ENCODE measurements around the gene CEP83. TPM values are rescaled to one million over a fixed set of nuclear protein-coding genes. Genes with fewer than 3 reads are reported as not detected.

Gene CEP83
- total and polyA plus RNA-seq, 2 donors (not counting 1 experiment from before 2014, with no cell fraction given), result 7.8 to 13.5 TPM

DNA sequence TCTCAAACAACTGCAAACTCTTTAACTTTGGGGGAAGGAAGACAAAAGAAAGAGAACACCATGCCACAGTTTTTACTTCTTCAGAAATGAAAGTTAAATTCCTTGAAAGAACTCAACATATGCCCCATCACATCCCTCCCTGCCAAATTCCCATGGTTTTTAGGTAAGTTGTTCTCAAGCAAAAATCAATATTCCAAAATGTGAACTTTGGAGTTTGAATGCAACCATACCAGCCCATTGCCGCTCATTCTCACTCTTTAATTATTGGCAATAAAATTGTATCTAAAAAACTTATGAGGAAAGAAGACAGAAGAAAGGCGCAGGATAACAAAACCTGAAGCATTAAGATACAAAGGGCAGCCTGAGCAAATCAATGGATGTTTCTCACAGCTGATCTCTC is 31.8 kb upstream of the CEP83 start:
- H3K4me2 ChIP-seq (ENCODE audit: extremely low read depth, insufficient read depth, low read length), result no peak overlapping the region
- no peaks in the 10 kb centered on the region for H3K79me2 ChIP-seq (ENCODE audit: control insufficient read depth, insufficient read depth, low read length)
- H3K4me1 ChIP-seq (ENCODE audit: control insufficient read depth, extremely low read depth, insufficient read depth, low read length), result no peaks in the 10 kb centered on the region
- TF ChIP-seq EZH2 (IDR thresholded peaks at IDR 0.05; ENCODE audit: low read length, missing control alignments), result no peak
- TF ChIP-seq, protein P1, sequence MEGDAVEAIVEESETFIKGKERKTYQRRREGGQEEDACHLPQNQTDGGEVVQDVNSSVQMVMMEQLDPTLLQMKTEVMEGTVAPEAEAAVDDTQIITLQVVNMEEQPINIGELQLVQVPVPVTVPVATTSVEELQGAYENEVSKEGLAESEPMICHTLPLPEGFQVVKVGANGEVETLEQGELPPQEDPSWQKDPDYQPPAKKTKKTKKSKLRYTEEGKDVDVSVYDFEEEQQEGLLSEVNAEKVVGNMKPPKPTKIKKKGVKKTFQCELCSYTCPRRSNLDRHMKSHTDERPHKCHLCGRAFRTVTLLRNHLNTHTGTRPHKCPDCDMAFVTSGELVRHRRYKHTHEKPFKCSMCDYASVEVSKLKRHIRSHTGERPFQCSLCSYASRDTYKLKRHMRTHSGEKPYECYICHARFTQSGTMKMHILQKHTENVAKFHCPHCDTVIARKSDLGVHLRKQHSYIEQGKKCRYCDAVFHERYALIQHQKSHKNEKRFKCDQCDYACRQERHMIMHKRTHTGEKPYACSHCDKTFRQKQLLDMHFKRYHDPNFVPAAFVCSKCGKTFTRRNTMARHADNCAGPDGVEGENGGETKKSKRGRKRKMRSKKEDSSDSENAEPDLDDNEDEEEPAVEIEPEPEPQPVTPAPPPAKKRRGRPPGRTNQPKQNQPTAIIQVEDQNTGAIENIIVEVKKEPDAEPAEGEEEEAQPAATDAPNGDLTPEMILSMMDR (conservative IDR thresholded peaks at IDR 0.05 in 1 of 2, IDR thresholded peaks at IDR 0.05 in 1 of 2; ENCODE audit: low read depth in 1 of 2, low read length in 2 of 2), result no peak
- no peak overlapping the region for H3K9ac ChIP-seq (ENCODE audit: insufficient read depth, low read length)
- DNase-seq (ENCODE audit: low read depth in 2 of 2), result no peak
- no peak overlapping the region for H3K27ac ChIP-seq (ENCODE audit: insufficient read depth, low read length)
- no peaks in the 10 kb centered on the region for H3K27me3 ChIP-seq (ENCODE audit: control insufficient read depth, insufficient read depth, low read length)
- H3K4me3 ChIP-seq (replicated peaks in 1 of 4; ENCODE audit: control extremely low read depth in 1 of 4, insufficient read depth in 1 of 4, low read depth in 3 of 4, low read length in 4 of 4), result no peak overlapping the region
- H2AFZ ChIP-seq (ENCODE audit: low read length), result no peak overlapping the region
- H3K36me3 ChIP-seq (ENCODE audit: control insufficient read depth, insufficient read depth, low read length), result no peaks in the 10 kb centered on the region
- H4K20me1 ChIP-seq (ENCODE audit: control insufficient read depth, extremely low read depth, insufficient read depth, low read length), result no peaks in the 10 kb centered on the region
- H3K9me3 ChIP-seq (ENCODE audit: control insufficient read depth, insufficient read depth, low read depth, low read length), result no peaks in the 10 kb centered on the region

DNA sequence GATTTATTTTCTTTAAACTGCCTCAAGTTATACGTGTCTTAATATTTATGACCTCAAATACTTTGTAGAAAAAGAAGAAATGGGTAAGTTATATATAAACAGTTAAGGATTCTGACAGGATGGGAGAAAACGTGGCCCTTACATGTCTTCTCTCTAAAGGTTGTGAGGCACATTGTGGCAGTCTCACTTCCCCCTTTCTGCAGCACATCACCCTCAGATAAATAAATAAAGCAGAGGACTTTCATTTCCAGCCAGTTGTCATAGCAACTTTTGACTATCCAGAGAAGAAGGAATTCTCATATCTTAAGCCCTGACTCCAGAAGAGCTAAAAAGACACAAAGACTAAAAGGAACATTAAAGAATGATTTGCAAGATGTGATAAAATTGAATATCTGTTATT is 28.8 kb upstream of the CEP83 start:
- H3K27me3 ChIP-seq (ENCODE audit: control insufficient read depth, insufficient read depth, low read length), result no peaks in the 10 kb centered on the region
- no peaks in the 10 kb centered on the region for H4K20me1 ChIP-seq (ENCODE audit: control insufficient read depth, extremely low read depth, insufficient read depth, low read length)
- H3K27ac ChIP-seq (ENCODE audit: insufficient read depth, low read length), result no peak overlapping the region
- H3K9ac ChIP-seq (ENCODE audit: insufficient read depth, low read length), result no peak overlapping the region
- DNase-seq (ENCODE audit: low read depth in 2 of 2), result peak in 1 of 2 donors; percentile 19
- H3K36me3 ChIP-seq (ENCODE audit: control insufficient read depth, insufficient read depth, low read length), result no peaks in the 10 kb centered on the region
- no peak overlapping the region for H3K4me2 ChIP-seq (ENCODE audit: extremely low read depth, insufficient read depth, low read length)
- no peaks in the 10 kb centered on the region for H3K4me1 ChIP-seq (ENCODE audit: control insufficient read depth, extremely low read depth, insufficient read depth, low read length)
- TF ChIP-seq EZH2 (IDR thresholded peaks at IDR 0.05; ENCODE audit: low read length, missing control alignments), result no peak
- TF ChIP-seq, protein P1 (conservative IDR thresholded peaks at IDR 0.05 in 1 of 2, IDR thresholded peaks at IDR 0.05 in 1 of 2; ENCODE audit: low read depth in 1 of 2, low read length in 2 of 2), result no peak
- no peaks in the 10 kb centered on the region for H3K79me2 ChIP-seq (ENCODE audit: control insufficient read depth, insufficient read depth, low read length)
- H3K4me3 ChIP-seq (replicated peaks in 1 of 4; ENCODE audit: control extremely low read depth in 1 of 4, insufficient read depth in 1 of 4, low read depth in 3 of 4, low read length in 4 of 4), result no peak overlapping the region
- H2AFZ ChIP-seq (ENCODE audit: low read length), result no peak overlapping the region
- no peaks in the 10 kb centered on the region for H3K9me3 ChIP-seq (ENCODE audit: control insufficient read depth, insufficient read depth, low read depth, low read length)

DNA sequence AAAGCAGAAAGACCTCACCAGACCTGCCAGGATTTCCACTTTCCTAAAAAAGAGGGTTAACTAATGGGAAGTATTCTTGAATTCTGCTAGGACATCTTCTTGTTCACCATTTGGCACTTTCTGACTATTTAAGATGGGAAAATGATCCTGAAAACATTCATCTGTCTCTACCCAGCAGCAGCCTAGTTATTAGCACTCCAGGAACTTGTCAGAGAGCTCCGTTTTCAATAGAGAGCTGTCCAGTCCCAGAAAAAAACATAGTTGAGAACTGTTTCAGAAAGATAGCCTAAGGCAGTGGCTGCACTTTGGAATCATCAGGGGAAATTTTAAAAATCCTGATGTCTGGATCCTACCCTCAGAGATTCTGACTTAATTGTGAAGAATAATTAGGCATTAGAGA is 22.1 kb upstream of the CEP83 start:
- Histone ChIP-seq H3K27ac (ENCODE audit: insufficient read depth, low read length) (no peak overlapping the region), H3K27me3 (ENCODE audit: control insufficient read depth, insufficient read depth, low read length) (no peaks in the 10 kb centered on the region), H2AFZ (ENCODE audit: low read length) (no peak overlapping the region), H3K9ac (ENCODE audit: insufficient read depth, low read length) (no peak overlapping the region), H3K9me3 (ENCODE audit: control insufficient read depth, insufficient read depth, low read depth, low read length) (no peaks in the 10 kb centered on the region), H3K79me2 (ENCODE audit: control insufficient read depth, insufficient read depth, low read length) (no peaks in the 10 kb centered on the region), H4K20me1 (ENCODE audit: control insufficient read depth, extremely low read depth, insufficient read depth, low read length) (no peaks in the 10 kb centered on the region), H3K4me2 (ENCODE audit: extremely low read depth, insufficient read depth, low read length) (no peak overlapping the region), H3K36me3 (ENCODE audit: control insufficient read depth, insufficient read depth, low read length) (no peaks in the 10 kb centered on the region), H3K4me1 (ENCODE audit: control insufficient read depth, extremely low read depth, insufficient read depth, low read length) (no peaks in the 10 kb centered on the region), H3K4me3 (replicated peaks in 1 of 4; ENCODE audit: control extremely low read depth in 1 of 4, insufficient read depth in 1 of 4, low read depth in 3 of 4, low read length in 4 of 4) (no peak overlapping the region)
- TF ChIP-seq, protein P1 (conservative IDR thresholded peaks at IDR 0.05 in 1 of 2, IDR thresholded peaks at IDR 0.05 in 1 of 2; ENCODE audit: low read depth in 1 of 2, low read length in 2 of 2), result no peak
- no peak for TF ChIP-seq EZH2 (IDR thresholded peaks at IDR 0.05; ENCODE audit: low read length, missing control alignments)
- no peak for DNase-seq (ENCODE audit: low read depth in 2 of 2)

All from fibroblast of lung (primary cell).